HG03520 (cell line): ENCODE measurements around the gene HIGD2A.

Source experiments
- ATAC-seq: cut with Tn5 transposase; IDR thresholded peaks from one replicate; pipeline ENCODE4 v1.9.1; 2021; ENCODE audit warnings: mild to moderate bottlenecking, moderate library complexity; ENCODE audit not compliant: unreplicated experiment

HIGD2A gene

GRCh38 chr5:176388444-176389134 is at the start of gene HIGD2A, which contains the start of gene NOP16:
Gene HIGD2A, plus strand, starts transcription at chr5:176388751. Its CDS starts 69 bp downstream, at chr5:176388820.
Gene NOP16, minus strand, starts transcription at chr5:176388598. Its CDS starts 59 bp downstream, at chr5:176388539.
- peak; percentile 86 for ATAC-seq

- no peak for ATAC-seq
Measured at GRCh38 chr5:176339304-176339703, 49.2 kb upstream of the HIGD2A start.

- no peak for ATAC-seq
Measured at GRCh38 chr5:176341325-176342157, 47.0 kb upstream of the HIGD2A start.

GRCh38 chr5:176342158-176342483 is 46.4 kb upstream of the HIGD2A start:
- no peak for ATAC-seq

- no peak for ATAC-seq
Measured at GRCh38 chr5:176342766-176343458, 45.6 kb upstream of the HIGD2A start.

- no peak for ATAC-seq
Measured at GRCh38 chr5:176350416-176350815, 38.1 kb upstream of the HIGD2A start.

- ATAC-seq = no peak
Measured at GRCh38 chr5:176352116-176352878, 36.3 kb upstream of the HIGD2A start.

- ATAC-seq = no peak
Measured at GRCh38 chr5:176353533-176353932, 35.0 kb upstream of the HIGD2A start.

GRCh38 chr5:176355400-176356178 is 33.0 kb upstream of the HIGD2A start:
- ATAC-seq = no peak

GRCh38 chr5:176356179-176356566 is 32.4 kb upstream of the HIGD2A start:
- ATAC-seq = no peak

- no peak for ATAC-seq
Measured at GRCh38 chr5:176359658-176360057, 28.9 kb upstream of the HIGD2A start.

GRCh38 chr5:176360894-176361436 is 27.6 kb upstream of the HIGD2A start:
- ATAC-seq = no peak

- peak; percentile 83 for ATAC-seq
Measured at GRCh38 chr5:176361437-176362232, 26.9 kb upstream of the HIGD2A start, which contains the start of gene KIAA1191. Gene KIAA1191, minus strand, starts transcription at chr5:176361764. Its CDS starts 2,256 bp downstream, at chr5:176359508.

GRCh38 chr5:176362233-176362490 is 26.4 kb upstream of the HIGD2A start:
- ATAC-seq = peak; percentile 18

- no peak for ATAC-seq
Measured at GRCh38 chr5:176364765-176365350, 23.7 kb upstream of the HIGD2A start.

- ATAC-seq = peak; percentile 31
Measured at GRCh38 chr5:176365351-176366231, 23.0 kb upstream of the HIGD2A start, which contains the start of gene ARL10. Gene ARL10, plus strand, starts transcription at chr5:176365487. Its CDS starts 77 bp downstream, at chr5:176365564.

- no peak for ATAC-seq
Measured at GRCh38 chr5:176366232-176366894, 22.2 kb upstream of the HIGD2A start.
